ENCODE measurements around the gene PAAF1.

The PAAF1 gene

GRCh38 chr11:73876424-73877310, at the start of gene PAAF1, which contains the start of gene COA4:
Gene PAAF1 (plus strand): TSS chr11:73876999. CDS start chr11:73877022, 23 bp downstream.
Gene COA4 (minus strand): TSS chr11:73876846. CDS start chr11:73873378, 3,468 bp downstream.
- peaks cover 21 to 29% of the 10 kb centered on the region in 2 donors for H3K4me1 ChIP-seq (ENCODE audit: control insufficient read depth in 1 of 2, insufficient read depth in 2 of 2, low read length in 2 of 2)
- H3K27me3 ChIP-seq (ENCODE audit: control insufficient read depth in 1 of 2, insufficient read depth in 2 of 2, low read length in 2 of 2) = no peaks in the 10 kb centered on the region
- H3K9ac ChIP-seq (ENCODE audit: low read depth in 1 of 2, low read length in 2 of 2) = peak within 1 kb of the TSS; percentile 85 to 92
- H3K9me3 ChIP-seq (ENCODE audit: control insufficient read depth in 1 of 2, low read length in 2 of 2) = no peaks in the 10 kb centered on the region
- peak within 1 kb of the TSS; percentile 89 for H3K27ac ChIP-seq (ENCODE audit: low read depth, low read length)
- H3K36me3 ChIP-seq (ENCODE audit: control insufficient read depth in 1 of 2, insufficient read depth in 2 of 2, low read length in 2 of 2) = peaks cover 0 to 29% of the 10 kb centered on the region in 2 donors
- peak within 1 kb of the TSS; percentile 92 to 96 for H3K4me3 ChIP-seq (ENCODE audit: low read depth in 1 of 2, low read length in 2 of 2)

GRCh38 chr11:73830261-73830660, 46.5 kb upstream of the PAAF1 start:
- H3K27me3 ChIP-seq (ENCODE audit: control insufficient read depth in 1 of 2, insufficient read depth in 2 of 2, low read length in 2 of 2) = no peaks in the 10 kb centered on the region
- H3K9me3 ChIP-seq (ENCODE audit: control insufficient read depth in 1 of 2, low read length in 2 of 2) = no peaks in the 10 kb centered on the region
- no peak overlapping the region for H3K4me3 ChIP-seq (ENCODE audit: low read depth in 1 of 2, low read length in 2 of 2)
- H3K9ac ChIP-seq (ENCODE audit: low read depth in 1 of 2, low read length in 2 of 2) = no peak overlapping the region
- H3K4me1 ChIP-seq (ENCODE audit: control insufficient read depth in 1 of 2, insufficient read depth in 2 of 2, low read length in 2 of 2) = no peaks in the 10 kb centered on the region
- H3K36me3 ChIP-seq (ENCODE audit: control insufficient read depth in 1 of 2, insufficient read depth in 2 of 2, low read length in 2 of 2) = peaks cover 5 to 36% of the 10 kb centered on the region in 2 donors
- H3K27ac ChIP-seq (ENCODE audit: low read depth, low read length) = no peak overlapping the region

- H3K36me3 ChIP-seq (ENCODE audit: control insufficient read depth in 1 of 2, insufficient read depth in 2 of 2, low read length in 2 of 2) = peaks cover 5 to 32% of the 10 kb centered on the region in 2 donors
- no peaks in the 10 kb centered on the region for H3K4me1 ChIP-seq (ENCODE audit: control insufficient read depth in 1 of 2, insufficient read depth in 2 of 2, low read length in 2 of 2)
- no peak overlapping the region for H3K27ac ChIP-seq (ENCODE audit: low read depth, low read length)
- H3K27me3 ChIP-seq (ENCODE audit: control insufficient read depth in 1 of 2, insufficient read depth in 2 of 2, low read length in 2 of 2) = no peaks in the 10 kb centered on the region
- H3K9ac ChIP-seq (ENCODE audit: low read depth in 1 of 2, low read length in 2 of 2) = no peak overlapping the region
- H3K9me3 ChIP-seq (ENCODE audit: control insufficient read depth in 1 of 2, low read length in 2 of 2) = no peaks in the 10 kb centered on the region
- H3K4me3 ChIP-seq (ENCODE audit: low read depth in 1 of 2, low read length in 2 of 2) = no peak overlapping the region
Measured at GRCh38 chr11:73833067-73833466, 43.7 kb upstream of the PAAF1 start.

- H3K27me3 ChIP-seq (ENCODE audit: control insufficient read depth in 1 of 2, insufficient read depth in 2 of 2, low read length in 2 of 2) = no peaks in the 10 kb centered on the region
- H3K9me3 ChIP-seq (ENCODE audit: control insufficient read depth in 1 of 2, low read length in 2 of 2) = no peaks in the 10 kb centered on the region
- no peak overlapping the region for H3K27ac ChIP-seq (ENCODE audit: low read depth, low read length)
- no peak overlapping the region for H3K9ac ChIP-seq (ENCODE audit: low read depth in 1 of 2, low read length in 2 of 2)
- no peaks in the 10 kb centered on the region for H3K4me1 ChIP-seq (ENCODE audit: control insufficient read depth in 1 of 2, insufficient read depth in 2 of 2, low read length in 2 of 2)
- peaks cover 0 to 18% of the 10 kb centered on the region in 2 donors for H3K36me3 ChIP-seq (ENCODE audit: control insufficient read depth in 1 of 2, insufficient read depth in 2 of 2, low read length in 2 of 2)
- H3K4me3 ChIP-seq (ENCODE audit: low read depth in 1 of 2, low read length in 2 of 2) = no peak overlapping the region
Measured at GRCh38 chr11:73838443-73839122, 38.2 kb upstream of the PAAF1 start.

DNA sequence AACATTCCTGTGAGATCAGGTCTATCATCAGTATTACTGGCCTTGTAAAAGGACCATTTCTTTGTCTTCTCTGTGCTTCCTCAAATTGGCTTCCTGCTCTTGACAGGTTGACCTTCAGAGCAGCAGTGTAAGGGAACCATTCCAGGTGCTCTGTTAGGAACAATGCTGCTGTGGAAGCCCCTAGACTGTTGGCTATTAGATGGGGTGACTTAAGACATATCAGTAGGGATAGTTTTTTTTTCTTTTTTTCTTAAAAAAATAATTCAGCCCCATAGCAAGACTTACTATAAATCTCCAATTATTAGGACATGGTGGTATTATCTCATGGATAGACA, 37.7 kb upstream of the PAAF1 start:
- no peaks in the 10 kb centered on the region for H3K9me3 ChIP-seq (ENCODE audit: control insufficient read depth in 1 of 2, low read length in 2 of 2)
- no peak overlapping the region for H3K4me3 ChIP-seq (ENCODE audit: low read depth in 1 of 2, low read length in 2 of 2)
- peaks cover 0 to 23% of the 10 kb centered on the region in 2 donors for H3K36me3 ChIP-seq (ENCODE audit: control insufficient read depth in 1 of 2, insufficient read depth in 2 of 2, low read length in 2 of 2)
- no peaks in the 10 kb centered on the region for H3K27me3 ChIP-seq (ENCODE audit: control insufficient read depth in 1 of 2, insufficient read depth in 2 of 2, low read length in 2 of 2)
- no peak overlapping the region for H3K27ac ChIP-seq (ENCODE audit: low read depth, low read length)
- H3K4me1 ChIP-seq (ENCODE audit: control insufficient read depth in 1 of 2, insufficient read depth in 2 of 2, low read length in 2 of 2) = no peaks in the 10 kb centered on the region
- H3K9ac ChIP-seq (ENCODE audit: low read depth in 1 of 2, low read length in 2 of 2) = no peak overlapping the region

DNA sequence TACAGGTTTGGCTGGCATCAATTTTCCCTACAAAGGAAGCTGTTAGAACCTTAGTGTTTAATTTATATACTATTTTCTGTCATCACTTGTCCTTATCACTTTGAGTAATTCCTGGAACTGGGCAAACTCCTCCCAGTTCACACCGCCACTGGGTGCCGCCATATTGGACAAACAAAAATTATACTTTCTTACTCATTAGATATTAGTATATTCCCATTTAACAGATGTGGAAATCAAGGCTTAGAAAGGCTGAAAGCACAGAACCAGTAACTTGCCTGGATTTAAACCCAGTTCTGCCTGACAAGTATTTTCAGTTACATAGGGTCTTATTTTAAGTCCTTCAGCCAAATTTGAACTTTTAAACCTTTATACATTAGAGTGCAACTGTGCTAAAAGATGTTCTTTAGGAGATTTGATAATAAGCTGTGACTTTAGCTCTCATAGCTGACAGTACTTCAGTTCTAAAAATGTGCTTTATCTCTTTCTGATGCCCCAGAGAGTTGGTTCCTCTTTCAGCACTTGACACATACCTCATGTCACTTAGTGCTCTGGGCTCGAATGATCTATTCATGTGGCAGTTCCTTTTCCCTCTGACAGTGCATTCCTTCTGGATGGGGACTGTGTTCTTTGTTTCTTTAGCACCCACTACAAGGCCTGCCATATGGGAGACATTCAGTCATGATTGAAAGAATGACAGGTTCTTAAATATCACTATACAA, 25.6 kb upstream of the PAAF1 start:
- Histone ChIP-seq H3K4me1 (ENCODE audit: control insufficient read depth in 1 of 2, insufficient read depth in 2 of 2, low read length in 2 of 2) (no peaks in the 10 kb centered on the region), H3K36me3 (ENCODE audit: control insufficient read depth in 1 of 2, insufficient read depth in 2 of 2, low read length in 2 of 2) (peaks cover 4 to 7% of the 10 kb centered on the region in 2 donors), H3K27me3 (ENCODE audit: control insufficient read depth in 1 of 2, insufficient read depth in 2 of 2, low read length in 2 of 2) (no peaks in the 10 kb centered on the region), H3K4me3 (ENCODE audit: low read depth in 1 of 2, low read length in 2 of 2) (no peak overlapping the region), H3K9ac (ENCODE audit: low read depth in 1 of 2, low read length in 2 of 2) (no peak overlapping the region), H3K9me3 (ENCODE audit: control insufficient read depth in 1 of 2, low read length in 2 of 2) (no peaks in the 10 kb centered on the region), H3K27ac (ENCODE audit: low read depth, low read length) (no peak overlapping the region)

DNA sequence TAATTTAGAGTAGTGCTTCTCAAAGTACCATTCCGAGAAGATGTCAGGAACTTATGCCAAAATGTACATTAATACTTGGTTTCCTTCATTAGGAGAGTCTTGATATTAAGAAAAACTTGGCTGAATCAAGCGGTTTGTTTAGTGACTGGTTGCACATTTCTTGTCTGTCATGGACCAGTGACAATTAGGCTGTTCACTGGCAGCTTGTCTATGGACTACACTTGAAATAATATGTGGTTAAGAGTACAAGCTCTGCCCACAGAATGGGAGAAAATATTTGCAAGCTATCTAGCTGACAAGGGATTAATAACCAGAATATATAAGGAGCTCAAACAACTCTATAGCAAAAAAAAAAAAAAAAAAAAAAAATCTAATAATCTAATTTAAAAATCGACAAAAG, 24.8 kb upstream of the PAAF1 start:
- Histone ChIP-seq H3K4me3 (ENCODE audit: low read depth in 1 of 2, low read length in 2 of 2) (no peak overlapping the region), H3K9ac (ENCODE audit: low read depth in 1 of 2, low read length in 2 of 2) (no peak overlapping the region), H3K27ac (ENCODE audit: low read depth, low read length) (no peak overlapping the region), H3K9me3 (ENCODE audit: control insufficient read depth in 1 of 2, low read length in 2 of 2) (no peaks in the 10 kb centered on the region), H3K4me1 (ENCODE audit: control insufficient read depth in 1 of 2, insufficient read depth in 2 of 2, low read length in 2 of 2) (no peaks in the 10 kb centered on the region), H3K36me3 (ENCODE audit: control insufficient read depth in 1 of 2, insufficient read depth in 2 of 2, low read length in 2 of 2) (peaks cover 4 to 7% of the 10 kb centered on the region in 2 donors), H3K27me3 (ENCODE audit: control insufficient read depth in 1 of 2, insufficient read depth in 2 of 2, low read length in 2 of 2) (no peaks in the 10 kb centered on the region)

- no peak overlapping the region for H3K4me3 ChIP-seq (ENCODE audit: low read depth in 1 of 2, low read length in 2 of 2)
- H3K36me3 ChIP-seq (ENCODE audit: control insufficient read depth in 1 of 2, insufficient read depth in 2 of 2, low read length in 2 of 2) = peaks cover 5 to 7% of the 10 kb centered on the region in 2 donors
- H3K9me3 ChIP-seq (ENCODE audit: control insufficient read depth in 1 of 2, low read length in 2 of 2) = no peaks in the 10 kb centered on the region
- no peak overlapping the region for H3K9ac ChIP-seq (ENCODE audit: low read depth in 1 of 2, low read length in 2 of 2)
- H3K27me3 ChIP-seq (ENCODE audit: control insufficient read depth in 1 of 2, insufficient read depth in 2 of 2, low read length in 2 of 2) = no peaks in the 10 kb centered on the region
- no peak overlapping the region for H3K27ac ChIP-seq (ENCODE audit: low read depth, low read length)
- H3K4me1 ChIP-seq (ENCODE audit: control insufficient read depth in 1 of 2, insufficient read depth in 2 of 2, low read length in 2 of 2) = no peaks in the 10 kb centered on the region
Measured at GRCh38 chr11:73854680-73855079, 22.1 kb upstream of the PAAF1 start.

DNA sequence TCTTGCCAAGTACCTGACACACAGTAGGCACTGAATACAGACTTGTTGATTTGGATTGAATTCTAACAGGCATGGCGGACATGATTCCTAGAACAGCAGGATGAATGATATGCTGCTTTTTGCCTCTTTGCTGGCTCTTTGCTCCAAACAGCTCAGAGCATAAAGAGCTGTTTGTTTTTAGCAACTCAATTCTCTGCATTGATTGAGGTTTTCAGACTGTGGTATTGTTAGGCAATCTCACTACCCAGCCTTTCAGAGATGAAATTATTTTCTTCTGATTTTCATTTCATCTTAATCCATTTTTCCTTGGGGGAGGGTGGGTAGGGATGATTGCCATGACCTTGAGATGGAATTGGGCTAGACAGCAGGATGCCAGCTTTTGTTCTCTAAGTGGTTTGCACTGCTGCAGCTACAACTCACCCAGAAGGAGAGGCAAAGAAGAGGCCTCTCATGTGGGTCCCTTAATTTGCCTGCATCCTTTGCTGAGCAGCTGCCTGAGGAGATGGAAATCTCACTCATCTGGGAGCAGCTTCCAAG, 20.7 kb upstream of the PAAF1 start:
- no peaks in the 10 kb centered on the region for H3K27me3 ChIP-seq (ENCODE audit: control insufficient read depth in 1 of 2, insufficient read depth in 2 of 2, low read length in 2 of 2)
- peaks cover 8 to 17% of the 10 kb centered on the region in 2 donors for H3K36me3 ChIP-seq (ENCODE audit: control insufficient read depth in 1 of 2, insufficient read depth in 2 of 2, low read length in 2 of 2)
- no peaks in the 10 kb centered on the region for H3K4me1 ChIP-seq (ENCODE audit: control insufficient read depth in 1 of 2, insufficient read depth in 2 of 2, low read length in 2 of 2)
- no peaks in the 10 kb centered on the region for H3K9me3 ChIP-seq (ENCODE audit: control insufficient read depth in 1 of 2, low read length in 2 of 2)
- no peak overlapping the region for H3K9ac ChIP-seq (ENCODE audit: low read depth in 1 of 2, low read length in 2 of 2)
- H3K4me3 ChIP-seq (ENCODE audit: low read depth in 1 of 2, low read length in 2 of 2) = no peak overlapping the region
- H3K27ac ChIP-seq (ENCODE audit: low read depth, low read length) = no peak overlapping the region
